GM15510 (cell line): ENCODE data around the gene TENM4.

Experiments
- POLR2A ChIP-seq: IDR thresholded peaks from 3 replicates; pipeline ENCODE4 v1.6.1; 2011; ENCODE audit warnings: borderline replicate concordance; ENCODE audit not compliant: insufficient read length; ENCODE audit errors: extremely low read depth

Gene TENM4

GRCh38 chr11:79052544-79052943, 388.3 kb downstream of the TENM4 start:
- no peak for TF ChIP-seq POLR2A

GRCh38 chr11:79050786-79051185, 390.0 kb downstream of the TENM4 start:
- TF ChIP-seq POLR2A = no peak

DNA sequence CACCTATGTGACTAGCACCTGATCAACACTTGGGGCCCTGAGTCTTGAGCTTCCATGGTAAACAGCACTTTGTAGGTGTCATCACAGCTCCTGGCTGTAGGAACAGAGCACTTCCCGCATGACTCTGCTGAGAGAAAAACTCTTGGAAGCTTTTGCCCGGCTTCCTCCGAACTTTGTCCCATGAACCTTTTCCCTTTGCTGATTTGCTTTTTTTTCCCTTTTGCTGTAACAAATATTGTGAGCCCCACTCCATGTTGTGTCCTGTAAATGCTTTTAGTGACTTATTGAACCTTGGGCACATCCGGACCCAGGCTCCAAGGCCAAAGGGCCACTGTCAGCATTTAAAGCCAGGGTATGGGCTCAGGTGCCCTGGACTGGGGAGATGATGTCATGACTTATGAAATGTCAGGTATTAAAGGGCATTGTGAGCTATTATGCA, 391.1 kb downstream of the TENM4 start:
- TF ChIP-seq POLR2A = no peak

DNA sequence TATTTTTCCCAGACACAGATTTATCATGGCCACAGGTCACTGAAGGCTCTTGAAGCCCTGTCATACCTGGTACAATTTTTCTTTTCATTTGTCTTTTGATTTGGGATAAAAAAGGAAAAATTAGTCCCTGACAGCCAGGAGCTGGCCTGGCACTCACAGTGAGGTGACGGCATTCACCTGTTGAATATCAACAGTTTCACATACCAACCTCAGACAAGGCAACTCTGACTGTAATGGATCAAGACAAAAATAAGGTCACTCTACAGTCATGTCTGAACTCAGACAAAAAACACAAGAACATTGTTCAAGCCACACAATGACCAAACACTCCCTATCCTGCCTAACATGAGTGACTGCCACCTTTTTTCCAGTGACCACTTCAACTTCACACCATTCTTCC, 392.9 kb downstream of the TENM4 start:
- TF ChIP-seq POLR2A = no peak

DNA sequence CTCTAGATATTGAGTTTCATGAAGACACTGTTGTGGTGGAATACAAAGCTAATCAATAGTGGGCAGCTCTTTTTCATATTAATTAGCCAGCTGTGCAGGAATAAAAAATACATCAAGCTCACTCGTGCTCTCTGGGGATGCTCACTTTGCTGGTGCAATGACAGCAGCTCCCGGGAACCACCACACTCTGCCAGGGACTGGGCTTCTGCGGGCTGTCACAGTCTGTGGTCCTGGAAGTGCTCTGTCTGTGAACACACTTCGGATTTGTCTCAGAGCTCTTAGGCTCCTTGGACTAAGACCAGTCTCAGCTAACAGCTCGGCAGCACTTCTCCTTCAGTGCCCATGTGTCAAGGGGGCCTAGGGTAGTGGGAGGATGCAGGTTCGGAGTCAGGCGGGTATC, 393.5 kb downstream of the TENM4 start:
- no peak for TF ChIP-seq POLR2A

- no peak for TF ChIP-seq POLR2A
These were observed 394.5 kb downstream of the TENM4 start for GRCh38 chr11:79046366-79046765.

DNA sequence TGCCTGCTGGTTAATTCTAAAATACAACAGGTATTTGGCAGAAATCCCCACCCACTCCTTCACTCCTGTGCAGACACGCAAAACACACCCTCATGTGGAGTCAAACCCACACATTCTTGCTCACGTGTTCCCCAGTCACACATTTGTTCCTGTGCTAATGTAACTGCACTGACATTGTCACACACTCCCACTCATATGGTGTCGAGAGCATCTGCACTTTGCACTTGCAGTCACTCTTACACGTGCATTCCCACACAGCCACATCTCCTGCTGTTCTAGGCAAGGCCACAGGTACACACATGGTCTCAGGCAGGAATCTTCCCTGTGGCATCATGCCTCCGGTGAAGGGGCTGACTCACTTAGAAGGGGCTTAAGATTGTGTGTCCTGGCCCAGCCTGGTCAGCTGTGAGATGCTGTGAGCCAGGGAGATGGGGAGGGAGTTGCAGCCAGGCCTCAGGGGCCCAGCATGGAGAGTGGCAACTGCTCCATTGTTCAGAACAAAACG, 395.0 kb downstream of the TENM4 start:
- no peak for TF ChIP-seq POLR2A

DNA sequence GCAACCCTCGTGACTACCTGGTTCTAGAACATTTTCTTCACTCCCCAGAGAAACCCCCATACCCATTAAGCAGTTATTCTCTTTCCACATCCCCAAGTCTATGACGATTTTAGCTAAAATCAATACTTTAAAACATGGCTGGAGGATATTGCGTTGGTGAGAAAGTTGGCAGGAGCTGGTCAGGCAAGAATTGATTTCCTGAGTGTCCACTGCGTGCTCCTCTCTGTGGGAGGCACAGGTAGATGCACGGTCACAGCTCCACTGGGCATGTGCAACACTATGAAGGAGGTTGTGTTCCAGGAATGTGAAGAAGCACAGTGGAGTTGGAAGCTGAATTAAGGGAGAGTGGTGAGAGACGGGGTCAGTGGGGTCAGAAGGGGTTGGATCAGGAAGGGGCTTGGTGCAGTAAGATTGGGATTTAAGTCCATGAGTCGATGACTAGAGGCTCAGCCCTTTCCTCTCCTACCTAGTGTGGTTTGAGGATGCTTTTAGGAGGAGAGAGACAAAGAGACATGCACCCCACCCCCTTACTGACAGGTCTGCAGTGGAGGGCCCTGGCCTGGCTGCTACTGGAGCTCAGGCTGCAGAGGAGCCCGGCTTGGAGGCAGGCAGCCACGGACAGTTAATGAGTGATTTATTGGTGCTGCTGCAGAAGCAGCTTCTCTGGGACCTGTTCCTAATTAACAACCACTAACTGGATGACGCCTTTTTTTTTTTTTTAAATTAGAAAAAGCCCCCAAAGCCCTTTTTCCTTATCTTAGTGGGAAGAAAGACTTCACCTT, 395.6 kb downstream of the TENM4 start:
- TF ChIP-seq POLR2A = no peak

DNA sequence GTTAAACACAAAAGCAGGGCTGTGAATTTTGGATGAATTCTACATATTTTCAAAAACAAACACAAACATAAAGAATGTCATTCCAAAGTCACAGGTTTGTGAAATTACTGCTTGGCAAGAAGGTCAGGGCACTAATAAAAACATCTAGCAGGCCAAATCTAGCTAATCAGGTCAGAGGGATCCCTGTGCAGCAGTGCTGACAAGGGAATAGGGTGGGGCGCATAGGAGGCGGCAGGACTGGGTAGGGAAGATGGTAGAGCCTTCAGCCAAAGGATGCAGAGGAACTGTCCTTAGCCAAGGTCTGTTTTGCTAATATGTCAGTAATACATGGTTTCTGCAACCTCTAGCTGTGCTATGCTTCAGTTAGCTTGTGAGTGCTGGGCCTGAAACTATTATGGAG, 396.6 kb downstream of the TENM4 start:
- no peak for TF ChIP-seq POLR2A

GRCh38 chr11:79043726-79044125, 397.1 kb downstream of the TENM4 start:
- TF ChIP-seq POLR2A = no peak

DNA sequence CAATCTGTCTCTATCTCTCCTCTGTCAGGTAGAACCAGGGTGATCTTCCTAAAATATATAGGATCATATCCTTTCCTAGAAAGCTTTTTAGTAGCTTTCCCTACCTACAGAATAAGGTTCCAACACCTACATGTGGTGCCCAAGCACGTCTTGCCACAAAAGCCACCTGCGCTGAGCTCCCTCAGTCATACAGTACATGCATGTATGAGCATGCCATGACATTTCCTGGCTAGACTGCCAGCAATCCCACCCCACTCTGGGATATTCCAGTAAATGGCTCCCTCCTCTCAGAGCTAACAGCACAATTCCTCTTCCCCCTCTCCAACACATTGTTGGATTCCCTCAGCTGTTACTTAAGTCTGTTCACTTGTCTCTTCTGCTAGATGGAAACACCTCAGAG, 398.0 kb downstream of the TENM4 start:
- TF ChIP-seq POLR2A = no peak

GRCh38 chr11:79040348-79040747, 400.5 kb downstream of the TENM4 start:
- TF ChIP-seq POLR2A = no peak

- no peak for TF ChIP-seq POLR2A
These were observed 401.7 kb downstream of the TENM4 start for GRCh38 chr11:79039122-79039521.

DNA sequence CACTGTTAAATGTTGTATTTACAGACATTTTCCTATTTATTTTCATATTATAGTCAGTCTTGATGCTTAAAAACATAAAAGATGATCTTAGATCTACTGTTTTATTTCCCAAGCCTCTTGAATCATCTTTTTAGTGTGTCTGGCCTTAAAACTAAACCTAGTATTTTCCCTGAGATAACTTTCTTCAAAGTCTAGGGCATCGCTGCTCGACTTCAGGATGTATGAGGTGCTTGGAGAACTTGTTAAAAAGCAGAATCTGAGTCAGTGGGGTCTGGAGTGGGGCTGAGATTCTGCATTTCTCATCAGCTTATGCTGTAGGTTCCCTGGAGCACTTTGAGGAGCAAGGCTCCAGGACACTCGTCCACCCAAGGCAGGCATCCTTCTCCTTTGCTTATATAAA, 404.9 kb downstream of the TENM4 start:
- TF ChIP-seq POLR2A = no peak

DNA sequence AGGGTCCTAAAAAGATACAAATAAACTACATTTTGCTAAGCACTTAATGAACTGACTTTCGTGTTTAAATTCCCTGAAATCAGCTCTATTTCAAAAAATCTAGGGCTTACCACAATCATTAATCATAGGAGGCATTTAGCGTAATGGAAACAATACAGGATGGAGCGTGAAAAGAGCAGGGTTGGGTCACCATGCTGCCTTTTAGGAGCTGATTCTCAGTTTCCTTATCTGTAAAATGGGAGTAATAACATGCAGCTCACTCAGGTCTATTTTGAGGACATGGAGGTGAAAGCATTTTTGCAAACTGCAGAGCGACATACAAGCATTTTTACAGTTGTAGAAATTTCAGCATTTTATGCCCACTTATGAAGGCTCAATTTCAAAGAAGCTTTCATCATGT, 407.0 kb downstream of the TENM4 start:
- no peak for TF ChIP-seq POLR2A

DNA sequence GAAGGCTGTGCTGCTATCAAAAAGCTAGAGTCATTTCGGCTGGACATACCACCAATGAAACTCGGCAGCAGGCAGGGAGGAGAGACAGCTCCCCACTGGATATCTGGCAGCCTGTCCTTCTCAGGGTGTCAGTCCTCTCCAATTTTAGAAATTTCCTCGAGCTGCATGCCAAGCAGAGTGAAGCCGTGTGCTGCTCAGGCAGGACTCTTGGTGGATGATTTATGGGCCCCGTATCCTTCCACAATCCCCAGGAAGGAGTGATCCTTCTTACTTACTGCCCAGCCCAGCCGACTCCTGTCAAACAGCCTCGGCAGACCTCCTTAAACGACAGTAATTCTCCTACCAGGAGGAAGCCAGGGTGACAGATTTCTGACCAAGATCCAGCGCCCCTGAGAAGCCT, 410.4 kb downstream of the TENM4 start:
- no peak for TF ChIP-seq POLR2A
